GM13976 (cell line): ENCODE measurements around the gene RAF1.

ENCODE experiments used
- DNase-seq: peaks from one replicate; pipeline ENCODE4 v3.0.0; 2012; ENCODE audit warnings: low spot score
- in situ Hi-C: fragments of 300-500 bp; cut with MboI; formaldehyde crosslinking; loops from one replicate; pipeline ENCODE4 v1.12.0; 2022; ENCODE audit warnings: low sequenced_read_pairs, mixed read lengths, inconsistent platforms; ENCODE audit not compliant: unreplicated experiment
- TF ChIP-seq, protein P1 (sequence below): IDR thresholded peaks from 2 replicates; pipeline ENCODE4 v1.5.1; 2012; ENCODE audit warnings: borderline replicate concordance, mild to moderate bottlenecking; ENCODE audit not compliant: insufficient read depth; ENCODE audit errors: extremely low read depth, missing control alignments, control extremely low read depth

RAF1 gene

DNA sequence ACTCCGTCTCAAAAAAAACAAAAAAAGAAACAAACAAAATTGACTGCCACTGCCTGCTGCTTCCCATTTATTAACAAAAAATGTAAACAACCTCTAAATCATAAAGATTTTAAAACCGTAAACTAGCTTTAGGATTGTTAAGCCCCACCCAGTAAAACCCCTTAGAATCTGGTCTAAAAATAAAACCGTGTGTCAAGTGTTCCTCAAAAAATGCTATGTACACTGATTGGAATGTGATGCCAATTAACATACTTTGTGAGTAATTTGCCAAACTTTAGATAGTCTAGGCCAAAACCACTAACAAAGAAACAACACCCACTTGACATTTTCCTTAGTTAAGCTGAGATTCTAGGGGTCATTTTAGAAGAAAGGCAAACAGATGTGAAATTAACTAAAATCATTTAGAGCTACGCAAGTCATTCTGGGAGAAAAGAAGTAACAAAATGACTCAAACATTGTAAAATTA is 5.3 kb downstream of the RAF1 start:
- DNase-seq = no peak
- TF ChIP-seq, protein P1, sequence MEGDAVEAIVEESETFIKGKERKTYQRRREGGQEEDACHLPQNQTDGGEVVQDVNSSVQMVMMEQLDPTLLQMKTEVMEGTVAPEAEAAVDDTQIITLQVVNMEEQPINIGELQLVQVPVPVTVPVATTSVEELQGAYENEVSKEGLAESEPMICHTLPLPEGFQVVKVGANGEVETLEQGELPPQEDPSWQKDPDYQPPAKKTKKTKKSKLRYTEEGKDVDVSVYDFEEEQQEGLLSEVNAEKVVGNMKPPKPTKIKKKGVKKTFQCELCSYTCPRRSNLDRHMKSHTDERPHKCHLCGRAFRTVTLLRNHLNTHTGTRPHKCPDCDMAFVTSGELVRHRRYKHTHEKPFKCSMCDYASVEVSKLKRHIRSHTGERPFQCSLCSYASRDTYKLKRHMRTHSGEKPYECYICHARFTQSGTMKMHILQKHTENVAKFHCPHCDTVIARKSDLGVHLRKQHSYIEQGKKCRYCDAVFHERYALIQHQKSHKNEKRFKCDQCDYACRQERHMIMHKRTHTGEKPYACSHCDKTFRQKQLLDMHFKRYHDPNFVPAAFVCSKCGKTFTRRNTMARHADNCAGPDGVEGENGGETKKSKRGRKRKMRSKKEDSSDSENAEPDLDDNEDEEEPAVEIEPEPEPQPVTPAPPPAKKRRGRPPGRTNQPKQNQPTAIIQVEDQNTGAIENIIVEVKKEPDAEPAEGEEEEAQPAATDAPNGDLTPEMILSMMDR = no peak
- in situ Hi-C loops = no loop called here

DNA sequence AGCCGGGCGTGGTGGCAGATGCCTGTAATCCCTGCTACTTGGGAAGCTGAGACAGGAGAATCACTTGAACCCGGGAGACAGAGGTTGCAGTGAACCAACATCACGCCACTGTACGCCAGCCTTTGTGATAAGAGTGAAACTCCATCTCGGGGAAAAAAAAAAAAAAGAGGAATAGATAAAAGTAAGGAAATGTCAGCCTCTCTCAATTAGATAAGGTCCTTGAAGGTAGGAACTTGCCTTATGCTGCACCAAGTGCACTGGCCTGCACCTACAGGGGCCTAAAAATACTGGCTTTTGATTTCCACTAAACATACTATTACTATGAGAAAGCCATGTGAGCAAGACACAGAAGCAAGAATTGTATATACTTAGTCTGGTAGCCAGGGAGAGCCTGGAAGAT is 7.1 kb downstream of the RAF1 start:
- DNase-seq = no peak
- in situ Hi-C loops = no loop called here

DNA sequence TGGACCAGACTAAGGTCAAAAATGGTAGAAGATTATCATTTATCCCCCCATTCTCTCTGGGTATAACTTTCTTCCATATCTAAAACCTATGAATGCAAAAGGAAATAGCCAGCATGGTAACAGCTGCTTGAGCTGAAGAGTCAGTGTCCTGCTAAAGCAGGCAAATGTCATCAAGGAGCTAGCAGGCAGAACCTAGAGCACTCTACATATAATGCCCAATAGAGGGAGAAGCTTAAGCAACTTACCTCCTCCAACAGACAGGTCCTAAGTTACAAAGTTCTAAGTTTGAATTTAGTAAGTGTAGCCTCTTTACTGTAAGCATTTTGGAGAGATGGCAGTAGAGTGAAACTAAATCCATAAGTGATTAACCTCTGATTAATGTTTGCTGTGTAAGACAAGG is 7.7 kb downstream of the RAF1 start:
- in situ Hi-C loops = no loop called here
- TF ChIP-seq, protein P1 = no peak
- no peak for DNase-seq

More for the DNA sequence above, 7.1 kb downstream of the RAF1 start:
- TF ChIP-seq, protein P1 = no peak

DNA sequence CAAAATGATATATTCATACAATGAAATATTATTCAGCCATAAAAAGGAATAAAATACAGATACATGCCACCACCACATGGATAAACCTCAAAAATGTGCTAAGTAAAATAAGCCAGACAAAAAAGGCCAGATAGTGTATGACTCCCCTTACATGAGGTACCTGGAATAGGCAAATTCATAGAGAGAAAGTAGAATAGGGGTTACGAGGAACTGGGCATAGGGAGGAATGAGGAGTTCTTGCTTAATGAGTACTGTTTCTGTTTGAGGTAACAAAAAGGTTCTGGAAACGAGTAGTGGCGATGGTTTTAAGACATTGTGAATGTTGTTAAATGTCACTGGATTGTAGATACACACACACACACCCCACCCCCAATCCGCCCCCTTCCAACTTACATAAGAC is 8.2 kb downstream of the RAF1 start:
- TF ChIP-seq, protein P1 = no peak
- DNase-seq = no peak
- in situ Hi-C loops = no loop called here

DNA sequence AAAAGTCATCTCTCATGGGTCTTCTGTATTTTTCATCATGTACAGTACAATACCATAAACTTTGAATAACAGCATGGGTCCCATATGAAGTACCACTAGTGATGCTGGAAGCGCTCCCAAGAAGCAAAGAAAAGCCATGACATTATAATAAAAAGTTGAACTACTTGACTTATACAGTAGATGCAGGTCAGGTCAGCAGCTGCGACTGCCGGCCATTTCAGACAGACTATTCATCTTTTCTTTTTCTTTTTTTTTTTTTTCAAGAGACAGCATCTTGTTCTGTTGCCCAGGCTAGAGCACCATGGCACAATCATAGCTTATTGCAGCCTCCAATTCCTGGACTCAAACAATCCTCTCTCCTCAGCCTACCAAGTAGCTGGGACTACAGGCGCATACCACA is 10.2 kb downstream of the RAF1 start:
- no peak for DNase-seq
- in situ Hi-C loops = no loop called here
- TF ChIP-seq, protein P1 = no peak

DNA sequence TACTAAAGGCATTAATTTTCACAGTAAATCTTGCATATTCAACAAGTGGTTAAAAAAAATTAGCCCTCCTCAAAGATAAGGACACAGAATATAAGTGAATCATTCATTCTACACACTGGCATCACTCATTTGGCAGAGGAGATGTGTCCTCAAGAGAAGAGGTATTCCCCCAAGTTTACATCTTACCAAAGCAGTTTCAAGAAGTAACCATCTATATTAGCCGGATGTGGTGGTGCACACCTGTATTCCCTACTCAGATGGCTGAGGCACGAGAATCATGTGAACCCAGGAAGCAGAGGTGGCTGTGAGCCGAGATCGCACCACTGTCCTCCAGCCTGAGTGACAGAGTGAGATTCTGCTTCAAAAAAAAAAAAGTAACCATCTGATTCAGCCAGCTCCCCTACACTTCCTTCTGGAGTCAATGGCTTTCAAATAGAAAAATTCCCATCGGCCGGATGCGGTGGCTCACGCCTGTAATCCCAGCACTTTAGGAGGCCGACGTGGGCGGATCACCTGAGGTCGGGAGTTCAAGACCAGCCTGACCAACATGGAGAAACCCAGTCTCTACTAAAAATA is 15.4 kb downstream of the RAF1 start:
- TF ChIP-seq, protein P1 = no peak
- in situ Hi-C loops = no loop called here
- DNase-seq = no peak
